Esophagus (tissue), 2 donors: ENCODE data around the gene CYLD. TPM values are rescaled to one million over a fixed set of nuclear protein-coding genes. Genes with fewer than 3 reads are reported as not detected.
A peak's percentile ranks its signal among the peaks of the same experiment; 100 is the strongest.

ENCODE experiments used
- H3K27ac ChIP-seq, 2 donors: one replicate each; pipeline ENCODE4 v1.5.1; 2013; ENCODE audit warnings: low read depth in 2 of 2, mild to moderate bottlenecking in 2 of 2, inconsistent platforms in 1 of 2, low read length in 1 of 2, moderate library complexity in 1 of 2
- H3K27me3 ChIP-seq, 2 donors: one replicate each; pipeline ENCODE4 v1.6.1; 2013; ENCODE audit warnings: low read length in 2 of 2, control low read depth in 1 of 2, mild to moderate bottlenecking in 1 of 2; ENCODE audit not compliant: insufficient read depth in 2 of 2, control insufficient read depth in 1 of 2
- H3K36me3 ChIP-seq, 2 donors: one replicate each; pipeline ENCODE4 v1.6.1; 2013; ENCODE audit warnings: low read length in 1 of 2; ENCODE audit not compliant: control insufficient read depth in 2 of 2, insufficient read depth in 2 of 2
- H3K4me1 ChIP-seq, 2 donors: one replicate each; pipeline ENCODE4 v1.6.1; 2013; ENCODE audit warnings: low read length in 1 of 2; ENCODE audit not compliant: control insufficient read depth in 2 of 2, insufficient read depth in 2 of 2
- H3K4me3 ChIP-seq, 2 donors: one replicate each; pipeline ENCODE4 v1.5.1; 2013; ENCODE audit warnings: low read length in 2 of 2, mild to moderate bottlenecking in 2 of 2, low read depth in 1 of 2, moderate library complexity in 1 of 2
- H3K9me3 ChIP-seq, 2 donors: one replicate each; pipeline ENCODE4 v1.6.1; 2013; ENCODE audit warnings: mild to moderate bottlenecking in 2 of 2, low read depth in 1 of 2, low read length in 1 of 2, moderate library complexity in 1 of 2; ENCODE audit not compliant: control insufficient read depth in 2 of 2, insufficient read depth in 1 of 2
- WGBS, 2 donors: extraction: QIAGEN DNeasy Blood & Tissue Kit; methylation state at CpG; one replicate each; pipeline ENCODE4 v1.1.7; 2013; 5-methylcytosine and 5-hydroxymethylcytosine counted together
- polyA plus RNA-seq, 2 donors: library from polyadenylated mRNA; stranded (reverse); fragments of 200-250 nt; gene quantifications; one replicate each; pipeline ENCODE4 v1.2.3, GENCODE V29; 2013
- donor health status: healthy with polysubstance abuse.
- donor health status: Bipolar disorder and iron deficiency.

The CYLD gene
- polyA plus RNA-seq, 2 donors = 11.6 to 12.1 TPM

- Histone ChIP-seq H3K9me3 (no peaks in the 10 kb centered on the region), H3K4me3 (no peak overlapping the region), H3K4me1 (no peaks in the 10 kb centered on the region), H3K36me3 (peaks cover 0 to 2% of the 10 kb centered on the region in 2 donors), H3K27ac (no peak overlapping the region), H3K27me3 (no peaks in the 10 kb centered on the region)
- 73% methylated on average over 7 of the region's 7 CpGs for WGBS, 2 donors
Measured at GRCh38 chr16:50735629-50736122, 6.2 kb upstream of the CYLD start.

GRCh38 chr16:50736448-50736847 lies 5.4 kb upstream of the CYLD start:
- H3K27ac ChIP-seq = no peak overlapping the region
- H3K27me3 ChIP-seq = no peaks in the 10 kb centered on the region
- 82 to 85% methylated on average over 9 of the region's 9 CpGs for WGBS, 2 donors
- peaks cover 0 to 2% of the 10 kb centered on the region in 2 donors for H3K36me3 ChIP-seq
- H3K4me1 ChIP-seq = no peaks in the 10 kb centered on the region
- H3K9me3 ChIP-seq = no peaks in the 10 kb centered on the region
- no peak overlapping the region for H3K4me3 ChIP-seq

- H3K4me1 ChIP-seq = no peaks in the 10 kb centered on the region
- no peaks in the 10 kb centered on the region for H3K9me3 ChIP-seq
- no peaks in the 10 kb centered on the region for H3K27me3 ChIP-seq
- no peak overlapping the region for H3K4me3 ChIP-seq
- H3K27ac ChIP-seq = peak overlapping the region in 1 of 2 donors; percentile 33
- peaks cover 0 to 2% of the 10 kb centered on the region in 2 donors for H3K36me3 ChIP-seq
- 89% methylated on average over 1 of the region's 1 CpG for WGBS, 2 donors
Measured at GRCh38 chr16:50737420-50737959, 4.4 kb upstream of the CYLD start.

DNA sequence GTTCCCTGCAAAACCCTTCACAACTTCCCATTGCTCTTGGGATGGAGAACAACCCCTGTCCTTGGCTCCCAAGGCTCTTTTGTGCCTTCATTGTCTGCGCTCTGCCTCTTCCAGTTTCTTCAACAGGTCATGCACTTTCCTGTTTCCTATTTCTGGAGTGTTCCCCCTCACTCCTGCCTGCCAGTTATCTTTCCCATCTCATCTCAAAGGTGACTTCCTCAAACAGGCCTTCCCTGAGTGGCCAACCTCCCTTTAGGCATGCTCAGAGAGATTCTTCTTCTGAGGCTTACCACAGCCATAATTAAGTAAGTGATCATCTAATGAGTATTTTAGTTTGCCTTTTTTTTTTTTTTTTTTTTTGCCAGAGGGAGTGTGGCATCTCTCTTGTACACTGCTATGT lies 2.9 kb upstream of the CYLD start:
- WGBS, 2 donors = 87 to 92% methylated on average over 1 of the region's 1 CpG
- no peak overlapping the region for H3K4me3 ChIP-seq
- H3K27me3 ChIP-seq = no peaks in the 10 kb centered on the region
- no peaks in the 10 kb centered on the region for H3K9me3 ChIP-seq
- H3K36me3 ChIP-seq = no peaks in the 10 kb centered on the region
- no peak overlapping the region for H3K27ac ChIP-seq
- no peaks in the 10 kb centered on the region for H3K4me1 ChIP-seq

DNA sequence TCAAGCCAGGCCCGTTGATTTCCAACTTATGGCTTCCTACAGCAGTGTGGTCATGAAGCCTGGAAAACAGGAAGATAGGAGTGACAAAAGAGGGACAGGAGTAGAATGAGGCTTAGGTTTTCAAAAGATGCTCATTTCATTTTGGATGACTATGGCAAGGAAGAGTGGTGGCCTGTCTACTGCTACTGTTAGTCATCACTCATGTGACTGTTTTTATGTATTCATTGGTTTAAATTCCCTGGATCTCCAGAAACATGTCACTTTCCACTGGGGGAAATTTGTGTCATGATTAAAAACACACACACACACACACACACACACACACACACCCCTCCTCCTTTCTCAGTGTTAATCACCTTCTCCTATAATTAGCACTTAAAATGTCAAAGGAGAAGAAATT lies 1.1 kb upstream of the CYLD start:
- Histone ChIP-seq H3K4me3 (no peak overlapping the region), H3K36me3 (no peaks in the 10 kb centered on the region), H3K9me3 (no peaks in the 10 kb centered on the region), H3K27me3 (no peaks in the 10 kb centered on the region), H3K27ac (peak overlapping the region in 1 of 2 donors; percentile 96), H3K4me1 (no peaks in the 10 kb centered on the region)
- WGBS, 2 donors = 70 to 73% methylated on average over 1 of the region's 1 CpG

- Histone ChIP-seq H3K27ac (peak overlapping the region; percentile 96), H3K36me3 (no peaks in the 10 kb centered on the region), H3K9me3 (no peaks in the 10 kb centered on the region), H3K4me1 (peaks cover 0 to 2% of the 10 kb centered on the region in 2 donors), H3K4me3 (peak overlapping the region; percentile 48 to 51), H3K27me3 (no peaks in the 10 kb centered on the region)
- 3 to 4% methylated on average over 21 of the region's 21 CpGs for WGBS, 2 donors
Measured at GRCh38 chr16:50741225-50741780, 583 bp upstream of the CYLD start.

DNA sequence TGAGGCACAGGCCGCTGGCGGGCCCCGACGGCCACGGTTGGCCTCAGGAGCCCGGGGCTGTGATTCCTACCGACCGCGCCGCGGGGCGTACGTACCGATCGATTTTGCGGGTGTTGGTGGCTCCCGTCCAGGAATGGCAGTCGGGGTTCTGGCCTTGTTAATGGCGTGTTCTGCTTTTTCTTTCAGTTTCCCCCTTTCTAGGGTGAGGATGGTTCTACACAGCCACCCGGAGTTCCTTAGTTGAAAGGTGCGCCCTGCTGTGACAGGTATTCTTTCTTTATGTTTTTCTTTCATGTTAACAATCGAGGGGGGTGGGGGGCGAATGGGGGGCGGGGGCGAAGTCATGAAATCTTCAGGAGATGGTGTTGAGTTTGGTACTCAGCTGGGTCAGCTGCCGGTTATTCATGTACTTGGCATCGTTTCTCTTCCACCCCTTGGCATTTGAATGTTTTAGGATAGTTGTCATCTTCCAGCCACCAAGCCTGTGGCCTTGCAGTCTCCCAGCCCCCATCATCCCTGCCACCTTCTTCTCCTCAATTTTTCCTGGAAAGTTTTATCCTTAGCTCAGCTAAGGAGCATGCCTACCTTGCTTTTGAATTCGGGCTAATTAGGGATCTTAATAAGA lies 802 bp downstream of the CYLD start:
- WGBS, 2 donors = 1% methylated on average over 23 to 28 of the region's 28 CpGs
- peak overlapping the region; percentile 67 to 98 for H3K4me3 ChIP-seq
- no peaks in the 10 kb centered on the region for H3K36me3 ChIP-seq
- H3K4me1 ChIP-seq = peaks cover 0 to 2% of the 10 kb centered on the region in 2 donors
- H3K9me3 ChIP-seq = no peaks in the 10 kb centered on the region
- no peaks in the 10 kb centered on the region for H3K27me3 ChIP-seq
- peak overlapping the region; percentile 80 to 88 for H3K27ac ChIP-seq

GRCh38 chr16:50743581-50744225 lies 1.8 kb downstream of the CYLD start:
- H3K4me1 ChIP-seq = peaks cover 0 to 2% of the 10 kb centered on the region in 2 donors
- H3K4me3 ChIP-seq = no peak overlapping the region

GRCh38 chr16:50744881-50745280 lies 3.0 kb downstream of the CYLD start:
- no peaks in the 10 kb centered on the region for H3K9me3 ChIP-seq
- H3K27me3 ChIP-seq = no peaks in the 10 kb centered on the region
- peak overlapping the region in 1 of 2 donors; percentile 4 for H3K27ac ChIP-seq
- no peak overlapping the region for H3K4me3 ChIP-seq
- H3K36me3 ChIP-seq = no peaks in the 10 kb centered on the region
- WGBS, 2 donors = 39 to 52% methylated on average over 3 of the region's 3 CpGs
- peaks cover 0 to 2% of the 10 kb centered on the region in 2 donors for H3K4me1 ChIP-seq

More at GRCh38 chr16:50743581-50744225, 1.8 kb downstream of the CYLD start:
- WGBS, 2 donors = 58 to 65% methylated on average over 3 of the region's 3 CpGs
- Histone ChIP-seq H3K9me3 (no peaks in the 10 kb centered on the region), H3K27ac (no peak overlapping the region), H3K36me3 (no peaks in the 10 kb centered on the region), H3K27me3 (no peaks in the 10 kb centered on the region)
